GM18519 (cell line): ENCODE results near the gene TXNDC11.

Source experiments
- ATAC-seq: cut with Tn5 transposase; IDR thresholded peaks from one replicate; pipeline ENCODE4 v1.9.1; 2021; ENCODE audit warnings: mild to moderate bottlenecking, moderate library complexity; ENCODE audit not compliant: unreplicated experiment, low FRiP score

The TXNDC11 gene

GRCh38 chr16:11665071-11665491 lies 77.6 kb downstream of the TXNDC11 start:
- ATAC-seq: no peak

GRCh38 chr16:11662582-11662981 lies 80.1 kb downstream of the TXNDC11 start:
- no peak for ATAC-seq

- no peak for ATAC-seq
Observed at GRCh38 chr16:11660565-11660964, 82.1 kb downstream of the TXNDC11 start.

- no peak for ATAC-seq
Observed at GRCh38 chr16:11658896-11659708, 83.6 kb downstream of the TXNDC11 start.

- no peak for ATAC-seq
Observed at GRCh38 chr16:11657556-11657955, 85.1 kb downstream of the TXNDC11 start.

- ATAC-seq: no peak
Observed at GRCh38 chr16:11655655-11656054, 87.0 kb downstream of the TXNDC11 start.

- no peak for ATAC-seq
Observed at GRCh38 chr16:11651796-11652195, 90.9 kb downstream of the TXNDC11 start.

GRCh38 chr16:11650641-11651591 lies 91.7 kb downstream of the TXNDC11 start:
- ATAC-seq: no peak

GRCh38 chr16:11649276-11649675 lies 93.4 kb downstream of the TXNDC11 start:
- no peak for ATAC-seq

GRCh38 chr16:11642765-11643116 lies 99.9 kb downstream of the TXNDC11 start:
- ATAC-seq: no peak

GRCh38 chr16:11640987-11641817 lies 101.5 kb downstream of the TXNDC11 start:
- ATAC-seq: no peak

- no peak for ATAC-seq
Observed at GRCh38 chr16:11639925-11640899, 102.4 kb downstream of the TXNDC11 start.

GRCh38 chr16:11639008-11639562 lies 103.6 kb downstream of the TXNDC11 start:
- ATAC-seq: no peak

GRCh38 chr16:11638140-11638539 lies 104.5 kb downstream of the TXNDC11 start:
- ATAC-seq: no peak

- no peak for ATAC-seq
Observed at GRCh38 chr16:11637320-11637719, 105.3 kb downstream of the TXNDC11 start.

- no peak for ATAC-seq
Observed at GRCh38 chr16:11636172-11636721, 106.4 kb downstream of the TXNDC11 start.

GRCh38 chr16:11635679-11636171 lies 106.9 kb downstream of the TXNDC11 start:
- ATAC-seq: no peak

- no peak for ATAC-seq
Observed at GRCh38 chr16:11635113-11635652, 107.5 kb downstream of the TXNDC11 start.
